MCF 10A (cell line): ENCODE results near the gene ACADVL. TPM values are rescaled to one million over a fixed set of nuclear protein-coding genes. Genes with fewer than 3 reads are reported as not detected.

Experiments
- BruUV-seq: library from RNA; stranded (reverse); fragments of 400-500 nt; replicated peaks from 2 replicates; lab custom pipeline; 2021; lab: Mats Ljungman, UMichigan
- CTCF ChIA-PET: fragments of 300-600 bp; sonication (Branson Sonifier 250); formaldehyde crosslinking; extraction: SDS; loops from one replicate; lab custom pipeline; 2021; ENCODE audit warnings: antibody characterized with exemption, inconsistent platforms; lab: Yijun Ruan, JAX
- POLR2A ChIA-PET: fragments of 300-600, 350-650 bp; sonication (Branson Sonifier 250); formaldehyde crosslinking; extraction: SDS; loops from one replicate; lab custom pipeline; 2020; ENCODE audit warnings: antibody characterized with exemption, inconsistent platforms; lab: Yijun Ruan, JAX
- DNase-seq: peaks from one replicate; pipeline ENCODE4 v3.0.0-alpha.2; 2018; ENCODE audit not compliant: unreplicated experiment
- H3K27ac Mint-ChIP-seq: one replicate; pipeline ENCODE4 v1.8.0; 2022; ENCODE audit warnings: mild to moderate bottlenecking, low read depth, mixed read lengths; ENCODE audit not compliant: unreplicated experiment
- H3K27me3 Mint-ChIP-seq: one replicate; pipeline ENCODE4 v1.8.0; 2022; ENCODE audit warnings: mixed read lengths; ENCODE audit not compliant: insufficient read depth, unreplicated experiment
- H3K36me3 Mint-ChIP-seq: one replicate; pipeline ENCODE4 v1.8.0; 2022; ENCODE audit warnings: mild to moderate bottlenecking, moderate library complexity, mixed read lengths; ENCODE audit not compliant: insufficient read depth, unreplicated experiment
- H3K4me1 Mint-ChIP-seq: one replicate; pipeline ENCODE4 v1.8.0; 2022; ENCODE audit warnings: mixed read lengths; ENCODE audit not compliant: insufficient read depth, unreplicated experiment
- H3K4me3 Mint-ChIP-seq: one replicate; pipeline ENCODE4 v1.8.0; 2022; ENCODE audit warnings: mild to moderate bottlenecking, moderate library complexity, mixed read lengths; ENCODE audit not compliant: unreplicated experiment
- H3K9me3 Mint-ChIP-seq: one replicate; pipeline ENCODE4 v1.8.0; 2022; ENCODE audit warnings: mixed read lengths; ENCODE audit not compliant: unreplicated experiment
- intact Hi-C: fragments of 100-400 bp; cut with micrococcal nuclease; formaldehyde crosslinking; loops from 2 replicates; pipeline ENCODE4 v1.14.1; 2022
- total RNA-seq: library from RNA; stranded (reverse); gene quantifications from 2 replicates; pipeline ENCODE4 v1.2.3, GENCODE V29; 2022
- TF ChIP-seq, protein P1 (sequence below): fragments of 200-600 bp; IDR thresholded peaks from one replicate; pipeline ENCODE4 v1.8.0; 2022; ENCODE audit warnings: antibody characterized with exemption, mild to moderate bottlenecking; ENCODE audit not compliant: unreplicated experiment

Gene ACADVL
- total RNA-seq, 1 experiment from 2014 or later, result 413 TPM

DNA sequence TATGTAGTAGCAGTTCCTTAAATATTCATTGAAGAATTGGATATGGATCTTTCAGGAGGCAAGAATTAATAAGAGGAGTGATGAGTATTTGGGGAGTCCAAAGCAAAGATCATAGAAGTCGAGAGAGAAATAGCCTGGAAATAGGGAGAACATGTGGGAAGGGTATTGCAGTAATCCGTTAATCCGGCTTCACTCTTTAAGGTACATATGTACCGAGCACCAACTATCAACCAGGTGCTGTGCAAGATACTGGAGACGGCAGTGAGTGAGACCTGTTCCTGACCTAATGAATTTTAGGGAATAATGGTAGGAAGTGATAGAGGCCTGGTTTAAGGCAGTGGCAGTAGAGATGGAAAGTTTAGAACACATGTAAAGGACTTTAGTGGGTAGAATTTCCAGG is 33.3 kb downstream of the ACADVL start:
- no peaks in the 10 kb centered on the region for H3K27me3 Mint-ChIP-seq

DNA sequence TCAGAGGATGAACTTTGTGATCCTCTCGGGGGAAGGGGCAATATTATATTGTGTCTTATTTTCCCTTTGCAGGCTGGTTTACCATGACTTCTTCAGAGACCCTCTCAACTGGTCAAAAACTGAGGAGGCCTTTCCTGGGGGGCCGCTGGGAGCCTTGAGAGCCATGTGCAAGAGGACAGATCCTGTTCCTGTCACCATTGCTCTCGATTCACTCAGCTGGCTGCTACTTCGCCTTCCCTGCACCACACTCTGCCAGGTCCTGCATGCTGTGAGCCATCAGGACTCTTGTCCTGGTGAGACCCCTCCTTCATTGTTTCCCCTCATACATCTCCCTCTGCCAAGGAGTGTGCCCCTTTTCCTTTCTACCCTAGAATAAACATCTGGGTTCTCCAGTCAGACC is 34.8 kb downstream of the ACADVL start:
- H3K27ac Mint-ChIP-seq, result no peak overlapping the region
- H3K4me1 Mint-ChIP-seq, result peaks cover 25% of the 10 kb centered on the region
- no peak overlapping the region for H3K4me3 Mint-ChIP-seq
- intact Hi-C loops, result no loop called here
- POLR2A ChIA-PET, result interaction anchor here (0.6 to 7.7 kb wide), 4 partner anchors 13 to 431 kb away, joined by 3 to 92 read pairs (median 4); partner anchors contain the start of genes GABARAP and PHF23
- H3K36me3 Mint-ChIP-seq, result peaks cover 76% of the 10 kb centered on the region
- BruUV-seq, result no TSS peak
- CTCF ChIA-PET, result interaction anchor here (0.6 to 1.0 kb wide), 2 partner anchors 41 to 75 kb away, joined by 3 to 4 read pairs; no protein-coding TSS in a partner anchor
- no peaks in the 10 kb centered on the region for H3K27me3 Mint-ChIP-seq
- H3K9me3 Mint-ChIP-seq, result no peaks in the 10 kb centered on the region
- no peak for DNase-seq
- TF ChIP-seq, protein P1, sequence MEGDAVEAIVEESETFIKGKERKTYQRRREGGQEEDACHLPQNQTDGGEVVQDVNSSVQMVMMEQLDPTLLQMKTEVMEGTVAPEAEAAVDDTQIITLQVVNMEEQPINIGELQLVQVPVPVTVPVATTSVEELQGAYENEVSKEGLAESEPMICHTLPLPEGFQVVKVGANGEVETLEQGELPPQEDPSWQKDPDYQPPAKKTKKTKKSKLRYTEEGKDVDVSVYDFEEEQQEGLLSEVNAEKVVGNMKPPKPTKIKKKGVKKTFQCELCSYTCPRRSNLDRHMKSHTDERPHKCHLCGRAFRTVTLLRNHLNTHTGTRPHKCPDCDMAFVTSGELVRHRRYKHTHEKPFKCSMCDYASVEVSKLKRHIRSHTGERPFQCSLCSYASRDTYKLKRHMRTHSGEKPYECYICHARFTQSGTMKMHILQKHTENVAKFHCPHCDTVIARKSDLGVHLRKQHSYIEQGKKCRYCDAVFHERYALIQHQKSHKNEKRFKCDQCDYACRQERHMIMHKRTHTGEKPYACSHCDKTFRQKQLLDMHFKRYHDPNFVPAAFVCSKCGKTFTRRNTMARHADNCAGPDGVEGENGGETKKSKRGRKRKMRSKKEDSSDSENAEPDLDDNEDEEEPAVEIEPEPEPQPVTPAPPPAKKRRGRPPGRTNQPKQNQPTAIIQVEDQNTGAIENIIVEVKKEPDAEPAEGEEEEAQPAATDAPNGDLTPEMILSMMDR, result no peak

More for the DNA sequence above, 33.3 kb downstream of the ACADVL start:
- Mint-ChIP-seq H3K4me3 (peak overlapping the region; percentile 92), H3K9me3 (no peaks in the 10 kb centered on the region), H3K36me3 (peaks cover 64% of the 10 kb centered on the region), H3K27ac (peak overlapping the region; percentile 99), H3K4me1 (peaks cover 25% of the 10 kb centered on the region)
- BruUV-seq, result no TSS peak
- no peak for DNase-seq
- intact Hi-C loops, result no loop called here
- TF ChIP-seq, protein P1, result no peak
- ChIA-PET CTCF (no interaction called here), POLR2A (no interaction called here)

DNA sequence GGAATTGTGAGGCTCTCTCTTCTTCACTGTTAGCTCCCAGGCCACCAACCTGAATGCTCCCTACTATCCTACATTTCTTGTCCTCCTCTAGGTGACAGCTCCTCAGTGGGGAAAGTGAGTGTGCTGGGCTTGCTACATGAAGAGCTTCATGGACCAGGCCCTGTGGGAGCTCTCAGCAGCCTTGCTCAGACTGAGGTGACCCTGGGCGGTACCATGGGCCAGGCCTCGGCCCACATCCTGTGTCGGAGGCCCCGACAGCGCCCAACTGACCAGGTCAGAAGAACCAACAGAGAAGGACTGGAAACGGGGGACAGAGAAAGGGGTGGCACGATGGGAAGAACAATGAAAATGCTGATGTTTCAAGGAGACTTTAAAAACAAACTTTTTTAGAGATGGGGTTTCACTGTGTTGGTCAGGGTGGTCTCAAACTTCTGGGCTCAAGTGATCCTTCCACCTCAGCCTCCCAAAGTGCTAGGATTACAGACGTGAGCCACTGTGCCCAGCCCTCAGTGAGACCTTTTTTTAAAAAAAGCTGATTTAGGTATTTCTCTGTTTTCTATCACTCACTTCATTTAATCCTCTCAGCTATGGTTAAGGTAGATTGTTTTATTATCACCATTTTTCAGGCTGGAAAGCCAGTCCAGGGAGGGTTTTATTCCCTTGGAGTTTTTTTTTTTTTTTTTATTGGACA is 37.2 kb downstream of the ACADVL start:
- H3K36me3 Mint-ChIP-seq, result peaks cover 72% of the 10 kb centered on the region
- no peak overlapping the region for H3K4me3 Mint-ChIP-seq
- no TSS peak for BruUV-seq
- ChIA-PET CTCF (interaction anchor here (0.6 to 1.6 kb wide), 4 partner anchors 9 to 193 kb away, joined by 3 to 7 read pairs (median 3); no protein-coding TSS in a partner anchor), POLR2A (interaction anchor here (0.6 to 7.7 kb wide), 5 partner anchors 8 to 617 kb away, joined by 3 to 92 read pairs (median 4); partner anchors contain the start of genes DVL2, GABARAP and PHF23)
- TF ChIP-seq, protein P1, result no peak
- no peaks in the 10 kb centered on the region for H3K9me3 Mint-ChIP-seq
- H3K4me1 Mint-ChIP-seq, result peaks cover 29% of the 10 kb centered on the region
- DNase-seq, result no peak
- H3K27me3 Mint-ChIP-seq, result no peaks in the 10 kb centered on the region
- H3K27ac Mint-ChIP-seq, result peak overlapping the region; percentile 31
- intact Hi-C loops, result no loop called here
